ENCODE measurements around the gene PLCH1.

GRCh38 chr3:155791190-155791589, 46.3 kb upstream of the PLCH1 start:
- TF ChIP-seq HDAC2 (IDR thresholded peaks at IDR 0.05) (no peak), CTCF (IDR thresholded peaks at IDR 0.05 in 2 of 3, conservative IDR thresholded peaks at IDR 0.05 in 1 of 3; ENCODE audit: control insufficient read depth in 2 of 3, extremely low read depth in 1 of 3, insufficient read depth in 1 of 3, low read depth in 3 of 3, low read length in 3 of 3) (no peak), EP300 (IDR thresholded peaks at IDR 0.05; ENCODE audit: borderline replicate concordance in 1 of 2, control insufficient read depth in 1 of 2, low read depth in 2 of 2, low read length in 2 of 2) (no peak), SUPT20H (IDR thresholded peaks at IDR 0.05; ENCODE audit: borderline replicate concordance, control insufficient read depth, low read depth, low read length) (no peak), PRDM15 (CRISPR knock-in tag; IDR thresholded peaks at IDR 0.05) (no peak), EZH2 (IDR thresholded peaks at IDR 0.05; ENCODE audit: borderline replicate concordance, control insufficient read depth, low read depth, low read length) (no peak), RAD21 (IDR thresholded peaks at IDR 0.05; ENCODE audit: insufficient read depth, low read depth, low read length) (no peak), POLR2AphosphoS5 (IDR thresholded peaks at IDR 0.05; ENCODE audit: low read length) (no peak), KAT2A (conservative IDR thresholded peaks at IDR 0.05; ENCODE audit: control insufficient read depth, low read depth, low read length) (no peak), POU2F2 (IDR thresholded peaks at IDR 0.05; ENCODE audit: borderline replicate concordance, low read depth, low read length) (no peak), CREB1 (IDR thresholded peaks at IDR 0.05; ENCODE audit: low read depth) (no peak), MAX (IDR thresholded peaks at IDR 0.05; ENCODE audit: low read depth, low read length) (no peak), MXI1 (IDR thresholded peaks at IDR 0.05; ENCODE audit: low read depth, low read length) (no peak), REST (IDR thresholded peaks at IDR 0.05; ENCODE audit: low read depth, low read length) (no peak)
